GM06990 (cell line): ENCODE data around the gene ACOT11.

ENCODE experiments used
- DNase-seq: peaks from one replicate; pipeline ENCODE4 v3.0.0-alpha.2; 2011; ENCODE audit not compliant: insufficient read length; ENCODE audit errors: extremely low read depth
- H3K27me3 ChIP-seq: replicated peaks from 2 replicates; pipeline ENCODE4 v1.6.0; 2011; ENCODE audit warnings: low read length; ENCODE audit not compliant: control insufficient read depth, insufficient read depth
- H3K36me3 ChIP-seq: 2 replicates; pipeline ENCODE4 v1.5.1; 2011; ENCODE audit warnings: low read length; ENCODE audit not compliant: control insufficient read depth, insufficient read depth
- H3K4me3 ChIP-seq: replicated peaks from 2 replicates; pipeline ENCODE4 v1.5.1; 2011; ENCODE audit warnings: low read depth, mild to moderate bottlenecking, control low read depth, low read length
- CTCF ChIP-seq: IDR thresholded peaks from 2 replicates; pipeline ENCODE4 v1.5.1; 2011; ENCODE audit warnings: low read length, control low read depth, mild to moderate bottlenecking, inconsistent platforms; ENCODE audit not compliant: insufficient read depth, poor library complexity, severe bottlenecking

ACOT11 gene

GRCh38 chr1:54650417-54650816 is 102.4 kb downstream of the ACOT11 start:
- no peak for TF ChIP-seq CTCF
- H3K27me3 ChIP-seq, result no peaks in the 10 kb centered on the region
- DNase-seq, result no peak
- H3K4me3 ChIP-seq, result no peak overlapping the region
- no peaks in the 10 kb centered on the region for H3K36me3 ChIP-seq

GRCh38 chr1:54651608-54652007 is 103.6 kb downstream of the ACOT11 start:
- no peak for TF ChIP-seq CTCF
- Histone ChIP-seq H3K36me3 (no peaks in the 10 kb centered on the region), H3K27me3 (no peaks in the 10 kb centered on the region), H3K4me3 (no peak overlapping the region)
- no peak for DNase-seq

- no peaks in the 10 kb centered on the region for H3K36me3 ChIP-seq
- H3K4me3 ChIP-seq, result no peak overlapping the region
- no peak for TF ChIP-seq CTCF
- H3K27me3 ChIP-seq, result no peaks in the 10 kb centered on the region
- DNase-seq, result no peak
Observed at GRCh38 chr1:54652168-54652567, 104.1 kb downstream of the ACOT11 start.

- H3K4me3 ChIP-seq, result no peak overlapping the region
- no peak for TF ChIP-seq CTCF
- no peak for DNase-seq
- H3K27me3 ChIP-seq, result no peaks in the 10 kb centered on the region
- H3K36me3 ChIP-seq, result no peaks in the 10 kb centered on the region
Observed at GRCh38 chr1:54653036-54653435, 105.0 kb downstream of the ACOT11 start.

GRCh38 chr1:54658164-54658913 is 110.3 kb downstream of the ACOT11 start:
- H3K36me3 ChIP-seq, result no peaks in the 10 kb centered on the region
- H3K4me3 ChIP-seq, result no peak overlapping the region
- TF ChIP-seq CTCF, result no peak
- no peaks in the 10 kb centered on the region for H3K27me3 ChIP-seq
- no peak for DNase-seq
